A172 (cell line): Measurements from ENCODE around the gene NRDC. TPM values are rescaled to one million over a fixed set of nuclear protein-coding genes. Genes with fewer than 3 reads are reported as not detected.
A peak's percentile ranks its signal among the peaks of the same experiment; 100 is the strongest.

Source experiments
- DNase-seq: peaks from one replicate; pipeline ENCODE4 v3.0.0-alpha.2; 2015; ENCODE audit warnings: low spot score
- total RNA-seq: library from RNA; depleted of rRNA; stranded (reverse); fragments of >200 nt; shearing (Covaris generic); gene quantifications from 2 replicates; pipeline ENCODE4 v1.2.3, GENCODE V29; 2014; rRNA removed

NRDC gene
- total RNA-seq, 1 experiment from 2014 or later = 63.0 TPM

GRCh38 chr1:51760872-51761271 is 117.7 kb downstream of the NRDC start:
- DNase-seq = no peak

GRCh38 chr1:51758310-51758709 is 120.2 kb downstream of the NRDC start:
- DNase-seq = no peak

- DNase-seq = no peak
Measured at GRCh38 chr1:51756290-51756689, 122.2 kb downstream of the NRDC start.

GRCh38 chr1:51755437-51755836 is 123.1 kb downstream of the NRDC start:
- no peak for DNase-seq

GRCh38 chr1:51754666-51755065 is 123.9 kb downstream of the NRDC start:
- DNase-seq = no peak

GRCh38 chr1:51753969-51754368 is 124.6 kb downstream of the NRDC start:
- no peak for DNase-seq

- no peak for DNase-seq
Measured at GRCh38 chr1:51752073-51752948, 126.2 kb downstream of the NRDC start.

- no peak for DNase-seq
Measured at GRCh38 chr1:51750729-51751128, 127.8 kb downstream of the NRDC start.

GRCh38 chr1:51750218-51750617 is 128.3 kb downstream of the NRDC start:
- DNase-seq = peak; percentile 16

- no peak for DNase-seq
Measured at GRCh38 chr1:51749151-51749550, 129.4 kb downstream of the NRDC start.

- DNase-seq = no peak
Measured at GRCh38 chr1:51745304-51745570, 133.3 kb downstream of the NRDC start.

- no peak for DNase-seq
Measured at GRCh38 chr1:51744506-51745303, 133.8 kb downstream of the NRDC start.

- DNase-seq = no peak
Measured at GRCh38 chr1:51741121-51741681, 137.3 kb downstream of the NRDC start.

- DNase-seq = no peak
Measured at GRCh38 chr1:51740652-51741051, 137.9 kb downstream of the NRDC start.

Other genes with a start within 250 kb of the NRDC start
- gene RAB3B, start 112.0 kb upstream of the NRDC start, total RNA-seq = 7.4 and 9.0 TPM in 2 replicates
- 6.8 and 8.2 TPM in 2 replicates for gene KTI12, start 155.1 kb upstream of the NRDC start, total RNA-seq
- gene TXNDC12, start 176.5 kb upstream of the NRDC start, total RNA-seq = 48.3 and 50.6 TPM in 2 replicates
- gene BTF3L4, start 177.6 kb upstream of the NRDC start, total RNA-seq = 62.7 and 72.4 TPM in 2 replicates